ENCODE data around the gene MAP3K7.

The MAP3K7 gene

GRCh38 chr6:90468859-90469258, 118.0 kb downstream of the MAP3K7 start:
- no peaks in the 10 kb centered on the region for H3K27me3 ChIP-seq (ENCODE audit: insufficient read depth, low read length, poor library complexity)
- no peaks in the 10 kb centered on the region for H3K36me3 ChIP-seq (ENCODE audit: insufficient read depth, low read length)
- H3K79me2 ChIP-seq (ENCODE audit: insufficient read depth, low read length) = no peaks in the 10 kb centered on the region
- H3K9me3 ChIP-seq (ENCODE audit: insufficient read depth, low read length, severe bottlenecking) = no peaks in the 10 kb centered on the region
- no peak for ATAC-seq (ENCODE audit: insufficient read depth, low read depth)
- no peak for TF ChIP-seq EZH2 (IDR thresholded peaks at IDR 0.05; ENCODE audit: borderline replicate concordance, low read depth, low read length, severe bottlenecking)
- TF ChIP-seq, protein P1, sequence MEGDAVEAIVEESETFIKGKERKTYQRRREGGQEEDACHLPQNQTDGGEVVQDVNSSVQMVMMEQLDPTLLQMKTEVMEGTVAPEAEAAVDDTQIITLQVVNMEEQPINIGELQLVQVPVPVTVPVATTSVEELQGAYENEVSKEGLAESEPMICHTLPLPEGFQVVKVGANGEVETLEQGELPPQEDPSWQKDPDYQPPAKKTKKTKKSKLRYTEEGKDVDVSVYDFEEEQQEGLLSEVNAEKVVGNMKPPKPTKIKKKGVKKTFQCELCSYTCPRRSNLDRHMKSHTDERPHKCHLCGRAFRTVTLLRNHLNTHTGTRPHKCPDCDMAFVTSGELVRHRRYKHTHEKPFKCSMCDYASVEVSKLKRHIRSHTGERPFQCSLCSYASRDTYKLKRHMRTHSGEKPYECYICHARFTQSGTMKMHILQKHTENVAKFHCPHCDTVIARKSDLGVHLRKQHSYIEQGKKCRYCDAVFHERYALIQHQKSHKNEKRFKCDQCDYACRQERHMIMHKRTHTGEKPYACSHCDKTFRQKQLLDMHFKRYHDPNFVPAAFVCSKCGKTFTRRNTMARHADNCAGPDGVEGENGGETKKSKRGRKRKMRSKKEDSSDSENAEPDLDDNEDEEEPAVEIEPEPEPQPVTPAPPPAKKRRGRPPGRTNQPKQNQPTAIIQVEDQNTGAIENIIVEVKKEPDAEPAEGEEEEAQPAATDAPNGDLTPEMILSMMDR (IDR thresholded peaks at IDR 0.05; ENCODE audit: borderline replicate concordance, extremely low read depth, low read length, poor library complexity, severe bottlenecking) = no peak
- H3K27ac ChIP-seq (ENCODE audit: low read length) = no peak overlapping the region
- no peak overlapping the region for H3K4me2 ChIP-seq (ENCODE audit: insufficient read depth, low read length)
- H3K4me1 ChIP-seq (ENCODE audit: insufficient read depth, low read length) = peaks cover 59% of the 10 kb centered on the region
- H3K4me3 ChIP-seq (ENCODE audit: low read depth in 1 of 2, low read length in 2 of 2) = no peak overlapping the region
- no peaks in the 10 kb centered on the region for H4K20me1 ChIP-seq (ENCODE audit: insufficient read depth, low read length)
- no peak overlapping the region for H2AFZ ChIP-seq (ENCODE audit: low read depth, low read length)
- DNase-seq = no peak
- H3K9ac ChIP-seq (ENCODE audit: low read depth, low read length) = no peak overlapping the region

GRCh38 chr6:90468080-90468479, 118.8 kb downstream of the MAP3K7 start:
- Histone ChIP-seq H4K20me1 (ENCODE audit: insufficient read depth, low read length) (no peaks in the 10 kb centered on the region), H3K4me3 (ENCODE audit: low read depth in 1 of 2, low read length in 2 of 2) (no peak overlapping the region), H3K27me3 (ENCODE audit: insufficient read depth, low read length, poor library complexity) (no peaks in the 10 kb centered on the region), H3K36me3 (ENCODE audit: insufficient read depth, low read length) (no peaks in the 10 kb centered on the region), H2AFZ (ENCODE audit: low read depth, low read length) (no peak overlapping the region), H3K27ac (ENCODE audit: low read length) (no peak overlapping the region), H3K4me1 (ENCODE audit: insufficient read depth, low read length) (peaks cover 59% of the 10 kb centered on the region), H3K79me2 (ENCODE audit: insufficient read depth, low read length) (no peaks in the 10 kb centered on the region), H3K4me2 (ENCODE audit: insufficient read depth, low read length) (no peak overlapping the region), H3K9me3 (ENCODE audit: insufficient read depth, low read length, severe bottlenecking) (no peaks in the 10 kb centered on the region), H3K9ac (ENCODE audit: low read depth, low read length) (no peak overlapping the region)
- ATAC-seq (ENCODE audit: insufficient read depth, low read depth) = no peak
- no peak for DNase-seq
- TF ChIP-seq, protein P1 (IDR thresholded peaks at IDR 0.05; ENCODE audit: borderline replicate concordance, extremely low read depth, low read length, poor library complexity, severe bottlenecking) = no peak
- TF ChIP-seq EZH2 (IDR thresholded peaks at IDR 0.05; ENCODE audit: borderline replicate concordance, low read depth, low read length, severe bottlenecking) = no peak

DNA sequence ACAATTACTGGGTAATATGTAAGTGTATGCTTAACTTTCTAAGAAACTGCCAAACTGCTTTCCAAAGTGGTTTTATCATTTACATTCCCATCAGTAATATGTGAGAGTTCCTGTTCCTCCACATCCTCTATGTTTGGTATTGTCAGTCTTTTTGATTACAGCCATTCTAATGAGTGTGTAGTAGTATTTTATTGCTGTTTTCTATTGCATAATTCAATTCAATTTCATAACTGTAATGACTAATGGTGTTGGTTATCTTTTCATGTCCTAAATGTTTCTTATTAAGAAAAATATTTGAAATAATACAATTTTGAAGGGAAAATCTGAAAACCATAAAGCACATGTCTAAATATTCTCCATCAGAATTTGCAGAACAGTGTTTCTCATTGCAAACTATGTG, 119.3 kb downstream of the MAP3K7 start:
- ATAC-seq (ENCODE audit: insufficient read depth, low read depth) = no peak
- DNase-seq = no peak
- Histone ChIP-seq H2AFZ (ENCODE audit: low read depth, low read length) (no peak overlapping the region), H3K79me2 (ENCODE audit: insufficient read depth, low read length) (no peaks in the 10 kb centered on the region), H3K27ac (ENCODE audit: low read length) (no peak overlapping the region), H3K4me3 (ENCODE audit: low read depth in 1 of 2, low read length in 2 of 2) (no peak overlapping the region), H3K36me3 (ENCODE audit: insufficient read depth, low read length) (no peaks in the 10 kb centered on the region), H3K27me3 (ENCODE audit: insufficient read depth, low read length, poor library complexity) (no peaks in the 10 kb centered on the region), H3K4me1 (ENCODE audit: insufficient read depth, low read length) (peaks cover 56% of the 10 kb centered on the region), H3K9ac (ENCODE audit: low read depth, low read length) (no peak overlapping the region), H4K20me1 (ENCODE audit: insufficient read depth, low read length) (no peaks in the 10 kb centered on the region), H3K4me2 (ENCODE audit: insufficient read depth, low read length) (no peak overlapping the region), H3K9me3 (ENCODE audit: insufficient read depth, low read length, severe bottlenecking) (no peaks in the 10 kb centered on the region)
- TF ChIP-seq, protein P1 (IDR thresholded peaks at IDR 0.05; ENCODE audit: borderline replicate concordance, extremely low read depth, low read length, poor library complexity, severe bottlenecking) = no peak
- TF ChIP-seq EZH2 (IDR thresholded peaks at IDR 0.05; ENCODE audit: borderline replicate concordance, low read depth, low read length, severe bottlenecking) = no peak

Measured in DND-41 (cell line).